Vagina (tissue), 2 donors: ENCODE measurements around the gene CPN1. TPM values are rescaled to one million over a fixed set of nuclear protein-coding genes. Genes with fewer than 3 reads are reported as not detected.

Experiments used
- DNase-seq, 2 donors: peaks; one replicate each; pipeline ENCODE4 v3.0.0-alpha.2; 2017; ENCODE audit errors: extremely low spot score in 2 of 2
- H3K27ac ChIP-seq: fragments of 200-600 bp; sonication (generic); one replicate; pipeline ENCODE4 v1.5.1; 2019
- H3K27me3 ChIP-seq: fragments of 200-600 bp; sonication (generic); one replicate; pipeline ENCODE4 v1.5.1; 2019
- H3K36me3 ChIP-seq, 2 donors: fragments of 200-600 bp; sonication (generic); one replicate each; pipeline ENCODE4 v1.5.1; 2017 to 2019
- H3K4me1 ChIP-seq: fragments of 200-600 bp; sonication (generic); one replicate; pipeline ENCODE4 v1.5.1; 2019
- H3K4me3 ChIP-seq, 2 donors: fragments of 200-600 bp; sonication (generic); 1 replicate in 1 of 2; 2 replicates in 1 of 2; pipeline ENCODE4 v1.5.1; 2016 to 2019
- H3K9me3 ChIP-seq: fragments of 200-600 bp; sonication (generic); one replicate; pipeline ENCODE4 v1.5.1; 2019
- CTCF ChIP-seq, 3 experiments: fragments of 450-650 bp in 2 of 3; fragments of 200-600 bp in 1 of 3; sonication (generic) in 1 of 3; IDR thresholded peaks; one replicate each; pipeline ENCODE4 v1.5.1; 2017 to 2019; ENCODE audit warnings: antibody characterized with exemption in 3 of 3, mild to moderate bottlenecking in 2 of 3, moderate library complexity in 2 of 3
- POLR2A ChIP-seq, 2 donors: fragments of 450-650 bp; IDR thresholded peaks; one replicate each; pipeline ENCODE4 v1.6.1; 2017; ENCODE audit warnings: antibody characterized with exemption in 2 of 2, mild to moderate bottlenecking in 2 of 2, moderate library complexity in 2 of 2
- POLR2AphosphoS5 ChIP-seq, 2 donors: sonication (generic); formaldehyde crosslinking; IDR thresholded peaks; one replicate each; pipeline ENCODE4 v1.9.0; 2017; ENCODE audit warnings: antibody characterized with exemption in 2 of 2, mild to moderate bottlenecking in 2 of 2, low read depth in 1 of 2; ENCODE audit not compliant: insufficient read depth in 1 of 2
- intact Hi-C: fragments of 100-400 bp; cut with DNase I; formaldehyde crosslinking; loops from one replicate; pipeline ENCODE4 v1.15.1; 2023
- total RNA-seq: library from RNA; depleted of rRNA; stranded (reverse); fragments of >200 nt; gene quantifications from one replicate; pipeline ENCODE4 v1.2.3, GENCODE V29; 2016

The CPN1 gene
- total RNA-seq, 1 donor from 2014 or later, result not detected

DNA sequence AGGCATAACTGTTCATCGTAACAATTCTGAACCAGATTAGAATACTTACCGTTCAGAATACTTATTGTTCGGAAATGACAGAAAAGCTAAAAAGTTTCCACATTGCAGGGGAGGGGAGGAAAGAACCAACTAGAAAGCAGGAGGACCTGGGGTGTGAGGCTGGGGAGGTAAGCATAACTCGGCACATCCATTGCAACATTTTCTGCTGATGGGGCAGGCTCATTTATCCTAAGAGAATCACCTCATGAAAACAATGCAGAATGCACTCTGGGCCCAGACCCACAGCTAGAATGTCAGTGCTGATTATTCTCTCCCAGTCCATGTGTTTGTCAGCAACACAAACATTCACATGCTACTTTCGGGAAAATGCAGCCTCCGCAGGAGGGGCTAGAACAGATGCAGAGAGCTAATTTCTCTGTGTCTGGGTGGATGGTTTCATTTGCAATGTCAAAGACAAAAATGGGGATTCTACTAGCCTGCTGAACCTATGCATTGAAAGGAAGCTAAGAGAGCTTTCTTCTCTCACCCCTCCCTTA is 81.5 kb downstream of the CPN1 start:
- H3K27me3 ChIP-seq, result no peaks in the 10 kb centered on the region
- H3K27ac ChIP-seq, result no peak overlapping the region
- DNase-seq, result no peak
- no peaks in the 10 kb centered on the region for H3K36me3 ChIP-seq
- H3K4me3 ChIP-seq, result no peak overlapping the region
- no peaks in the 10 kb centered on the region for H3K9me3 ChIP-seq
- TF ChIP-seq POLR2AphosphoS5 (IDR thresholded peaks at IDR 0.05; ENCODE audit: insufficient read depth in 1 of 2, low read depth in 1 of 2) (no peak), CTCF (IDR thresholded peaks at IDR 0.05) (no peak)
- intact Hi-C loops, result no loop called here
- peaks cover 90% of the 10 kb centered on the region for H3K4me1 ChIP-seq

GRCh38 chr10:99999319-100000108 is 82.2 kb downstream of the CPN1 start:
- no peak for DNase-seq
- no peaks in the 10 kb centered on the region for H3K36me3 ChIP-seq
- no peak overlapping the region for H3K27ac ChIP-seq
- no peaks in the 10 kb centered on the region for H3K9me3 ChIP-seq
- no peaks in the 10 kb centered on the region for H3K27me3 ChIP-seq
- intact Hi-C loops, result no loop called here
- H3K4me3 ChIP-seq, result no peak overlapping the region
- TF ChIP-seq POLR2AphosphoS5 (IDR thresholded peaks at IDR 0.05; ENCODE audit: insufficient read depth in 1 of 2, low read depth in 1 of 2), result no peak
- TF ChIP-seq POLR2A (IDR thresholded peaks at IDR 0.05), result no peak
- TF ChIP-seq CTCF (IDR thresholded peaks at IDR 0.05), result no peak
- H3K4me1 ChIP-seq, result peaks cover 90% of the 10 kb centered on the region

DNA sequence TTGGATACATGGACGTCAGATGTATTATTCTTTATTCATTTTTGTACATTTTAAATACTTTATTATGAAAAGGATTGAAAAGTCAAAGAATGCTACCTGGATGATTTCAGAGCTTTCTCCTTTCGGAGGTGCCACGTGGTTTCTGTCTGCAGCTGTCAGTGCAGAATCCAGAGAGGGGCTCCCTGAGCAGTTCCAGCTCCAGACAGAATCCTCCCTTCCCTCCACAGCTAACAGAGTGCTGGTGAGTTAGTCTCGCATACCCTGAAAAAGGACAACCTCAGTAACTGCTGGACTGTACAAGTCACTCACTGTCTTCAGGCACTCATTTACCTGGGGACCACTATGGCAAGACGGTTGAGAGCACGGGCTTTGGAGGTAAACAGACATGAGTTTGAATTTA is 82.8 kb downstream of the CPN1 start:
- DNase-seq, result no peak
- Histone ChIP-seq H3K4me3 (no peak overlapping the region), H3K4me1 (peaks cover 90% of the 10 kb centered on the region), H3K9me3 (no peaks in the 10 kb centered on the region), H3K27me3 (no peaks in the 10 kb centered on the region), H3K27ac (no peak overlapping the region), H3K36me3 (no peaks in the 10 kb centered on the region)
- TF ChIP-seq CTCF (IDR thresholded peaks at IDR 0.05) (no peak), POLR2AphosphoS5 (IDR thresholded peaks at IDR 0.05; ENCODE audit: insufficient read depth in 1 of 2, low read depth in 1 of 2) (no peak), POLR2A (IDR thresholded peaks at IDR 0.05) (no peak)
- intact Hi-C loops, result no loop called here

DNA sequence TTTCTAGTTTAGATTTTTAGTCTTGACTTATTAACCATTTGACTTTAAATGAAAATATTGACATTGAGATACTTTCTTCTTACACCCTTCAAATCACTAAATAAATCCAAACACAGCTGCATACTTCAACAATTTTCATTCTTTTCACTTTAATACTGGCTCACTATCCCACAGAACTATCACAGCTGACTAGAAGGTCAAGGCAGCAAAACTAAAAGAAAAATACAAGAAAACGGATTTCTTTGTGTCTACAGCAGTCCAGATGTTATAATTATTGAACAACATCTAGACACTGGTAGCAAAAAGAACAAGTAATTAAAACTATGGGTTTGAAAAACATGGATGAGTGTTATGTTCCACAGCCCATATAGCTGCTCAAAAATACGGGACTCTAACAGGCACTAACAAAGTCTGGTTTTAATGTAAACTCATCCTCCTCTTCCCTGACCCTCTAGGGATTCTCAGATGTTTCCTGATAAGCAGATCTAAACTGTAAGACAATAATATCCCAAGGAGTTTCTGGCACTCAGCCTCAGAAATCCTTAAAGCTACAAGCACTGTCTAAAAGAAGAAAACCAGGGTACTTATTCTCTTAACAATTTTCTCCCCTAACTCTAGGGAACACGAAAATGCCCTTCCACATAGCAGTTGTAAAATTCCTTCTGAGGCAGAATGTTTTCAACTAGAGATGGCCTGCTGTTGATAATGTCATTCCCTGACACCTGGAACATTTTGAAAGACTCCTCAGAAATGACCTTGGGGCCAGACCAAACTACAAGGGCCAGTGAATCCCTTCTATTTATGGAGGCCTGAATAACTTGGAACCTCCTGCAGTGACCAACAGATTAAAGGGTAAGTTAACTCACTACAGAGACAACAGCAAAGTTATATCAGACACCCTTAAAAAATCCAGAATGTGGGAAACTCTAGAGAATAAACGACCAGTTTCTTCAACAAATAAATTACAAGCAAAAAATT is 84.7 kb downstream of the CPN1 start:
- no peak for DNase-seq
- no peaks in the 10 kb centered on the region for H3K9me3 ChIP-seq
- peaks cover 79% of the 10 kb centered on the region for H3K4me1 ChIP-seq
- no peak for TF ChIP-seq CTCF (IDR thresholded peaks at IDR 0.05)
- TF ChIP-seq POLR2A (IDR thresholded peaks at IDR 0.05), result no peak
- no peak for TF ChIP-seq POLR2AphosphoS5 (IDR thresholded peaks at IDR 0.05; ENCODE audit: insufficient read depth in 1 of 2, low read depth in 1 of 2)
- H3K27ac ChIP-seq, result peak overlapping the region; percentile 57
- peak overlapping the region in 1 of 2 donors; percentile 20 for H3K4me3 ChIP-seq
- H3K27me3 ChIP-seq, result no peaks in the 10 kb centered on the region
- intact Hi-C loops, result no loop called here
- no peaks in the 10 kb centered on the region for H3K36me3 ChIP-seq
